ENCODE data around the gene NTM.

GRCh38 chr11:131912134-131912533 lies 541.7 kb downstream of the NTM start:
- TF ChIP-seq SP1 (IDR thresholded peaks at IDR 0.05) (no peak), ZNF384 (IDR thresholded peaks at IDR 0.05) (no peak), PKNOX1 (IDR thresholded peaks at IDR 0.05) (no peak), ELF4 (IDR thresholded peaks at IDR 0.05) (no peak), LEF1 (IDR thresholded peaks at IDR 0.05; ENCODE audit: borderline replicate concordance) (no peak), ARNT (IDR thresholded peaks at IDR 0.05) (no peak), FOXA1 (IDR thresholded peaks at IDR 0.05) (no peak), FOXK2 (IDR thresholded peaks at IDR 0.05) (no peak)
